GM23338 (cell line): ENCODE data around the gene KANK4. TPM values are rescaled to one million over a fixed set of nuclear protein-coding genes. Genes with fewer than 3 reads are reported as not detected.

Experiments used
- ATAC-seq: fragments of 200-7000 bp; cut with Tn5 transposase; 3 replicates; pipeline ENCODE4 v1.9.1; 2020
- DNase-seq: peaks from one replicate; pipeline ENCODE4 v3.0.0-alpha.2; 2015; ENCODE audit warnings: low spot score
- H2AFZ ChIP-seq: fragments of 200-600 bp; sonication (generic); 2 replicates; pipeline ENCODE4 v1.8.0; 2016; ENCODE audit warnings: antibody characterized with exemption, mild to moderate bottlenecking, moderate library complexity
- H3F3A ChIP-seq: fragments of 200-600 bp; sonication (generic); replicated peaks from 2 replicates; pipeline ENCODE4 v1.8.0; 2017; ENCODE audit warnings: antibody characterized with exemption, mixed run types, low read depth
- H3K27ac ChIP-seq: fragments of 200-600 bp; sonication (generic); 2 replicates; pipeline ENCODE4 v1.6.1; 2016; ENCODE audit warnings: low read depth
- H3K27me3 ChIP-seq: fragments of 200-600 bp; sonication (generic); 2 replicates; pipeline ENCODE4 v1.8.0; 2016; ENCODE audit warnings: mild to moderate bottlenecking, mixed run types, moderate library complexity; ENCODE audit not compliant: insufficient read depth
- H3K36me3 ChIP-seq: fragments of 200-600 bp; sonication (generic); 2 replicates; pipeline ENCODE4 v1.8.0; 2016; ENCODE audit warnings: mild to moderate bottlenecking; ENCODE audit not compliant: insufficient read depth
- H3K4me1 ChIP-seq: fragments of 200-600 bp; sonication (generic); 2 replicates; pipeline ENCODE4 v1.8.0; 2016; ENCODE audit warnings: mild to moderate bottlenecking, moderate library complexity; ENCODE audit not compliant: insufficient read depth
- H3K4me2 ChIP-seq: fragments of 200-600 bp; sonication (generic); 2 replicates; pipeline ENCODE4 v1.7.1; 2017; ENCODE audit warnings: mixed run types
- H3K4me3 ChIP-seq: fragments of 200-600 bp; sonication (generic); 2 replicates; pipeline ENCODE4 v1.6.1; 2016; ENCODE audit warnings: mixed run types
- H3K79me2 ChIP-seq: fragments of 200-600 bp; sonication (generic); replicated peaks from 2 replicates; pipeline ENCODE4 v1.8.0; 2017; ENCODE audit warnings: mild to moderate bottlenecking; ENCODE audit not compliant: insufficient read depth
- H3K9me2 ChIP-seq: fragments of 200-600 bp; sonication (generic); 2 replicates; pipeline ENCODE4 v1.8.0; 2017; ENCODE audit not compliant: insufficient read depth
- H4K20me1 ChIP-seq: fragments of 200-600 bp; sonication (generic); replicated peaks from 2 replicates; pipeline ENCODE4 v1.8.0; 2017; ENCODE audit warnings: mild to moderate bottlenecking; ENCODE audit not compliant: insufficient read depth
- H3K27ac Mint-ChIP-seq: 2 replicates; pipeline ENCODE4 v1.8.0; 2020; ENCODE audit warnings: inconsistent platforms, mild to moderate bottlenecking, moderate library complexity, mixed read lengths
- H3K27me3 Mint-ChIP-seq: 3 replicates; pipeline ENCODE4 v1.8.0; 2022; ENCODE audit warnings: low read depth, mild to moderate bottlenecking, moderate library complexity, mixed read lengths, inconsistent platforms; ENCODE audit not compliant: insufficient read depth, poor library complexity
- H3K36me3 Mint-ChIP-seq: 3 replicates; pipeline ENCODE4 v1.8.0; 2021; ENCODE audit warnings: low read depth, mild to moderate bottlenecking, inconsistent platforms, moderate library complexity, mixed read lengths
- H3K4me1 Mint-ChIP-seq: 3 replicates; pipeline ENCODE4 v1.8.0; 2020; ENCODE audit warnings: mild to moderate bottlenecking, inconsistent platforms, mixed read lengths
- H3K4me3 Mint-ChIP-seq: 3 replicates; pipeline ENCODE4 v1.8.0; 2021; ENCODE audit warnings: moderate library complexity, mild to moderate bottlenecking, inconsistent platforms, mixed read lengths
- H3K9me3 Mint-ChIP-seq: 3 replicates; pipeline ENCODE4 v1.8.0; 2020; ENCODE audit warnings: moderate library complexity, mild to moderate bottlenecking, inconsistent platforms, mixed read lengths
- JUNB ChIP-seq: IDR thresholded peaks from one replicate; pipeline ENCODE4 v1.6.1; 2016; ENCODE audit warnings: antibody characterized with exemption; ENCODE audit not compliant: unreplicated experiment
- ZNF114 ChIP-seq: fragments of 250-450 bp; sonication (Bioruptor Pico); IDR thresholded peaks from 2 replicates; pipeline ENCODE4 v1.5.0; 2020; ENCODE audit warnings: mild to moderate bottlenecking, moderate library complexity
- ZNF331 ChIP-seq: fragments of 250-450 bp; sonication (Bioruptor Pico); IDR thresholded peaks from 2 replicates; pipeline ENCODE4 v1.5.0; 2020; ENCODE audit warnings: low read depth, mild to moderate bottlenecking, moderate library complexity
- polyA plus RNA-seq: library from polyadenylated mRNA; unstranded; fragments of >200 nt; fragmentation: Nextera tagmentation; extraction: Ambion mirVana; gene quantifications from 2 replicates; pipeline ENCODE4 v1.2.1, GENCODE V29; 2016
- total RNA-seq: library from RNA; depleted of rRNA; stranded (reverse); fragments of >200 nt; shearing (Covaris generic); gene quantifications from 2 replicates; pipeline ENCODE4 v1.2.3, GENCODE V29; 2014
- TF ChIP-seq, protein P1 (sequence below): fragments of 250-450 bp; sonication (Bioruptor Pico); IDR thresholded peaks from 2 replicates; pipeline ENCODE4 v1.5.0; 2020; ENCODE audit warnings: mild to moderate bottlenecking, moderate library complexity
- TF ChIP-seq, protein P2 (sequence below), 2 experiments: fragments of 200-600 bp in 1 of 2; sonication (generic) in 1 of 2; conservative IDR thresholded peaks; 2 replicates each; pipeline versions ENCODE4 v1.5.1 to v1.6.1; 2016 to 2017; ENCODE audit warnings: antibody characterized with exemption in 2 of 2, low read depth in 2 of 2, mild to moderate bottlenecking in 2 of 2, moderate library complexity in 1 of 2
- TF ChIP-seq, protein P3 (sequence below): IDR thresholded peaks from 2 replicates; pipeline ENCODE4 v1.6.1; 2016; ENCODE audit warnings: antibody characterized with exemption

Gene KANK4
- total and polyA plus RNA-seq, 2 experiments from 2014 or later: 0.31 to 0.42 TPM

DNA sequence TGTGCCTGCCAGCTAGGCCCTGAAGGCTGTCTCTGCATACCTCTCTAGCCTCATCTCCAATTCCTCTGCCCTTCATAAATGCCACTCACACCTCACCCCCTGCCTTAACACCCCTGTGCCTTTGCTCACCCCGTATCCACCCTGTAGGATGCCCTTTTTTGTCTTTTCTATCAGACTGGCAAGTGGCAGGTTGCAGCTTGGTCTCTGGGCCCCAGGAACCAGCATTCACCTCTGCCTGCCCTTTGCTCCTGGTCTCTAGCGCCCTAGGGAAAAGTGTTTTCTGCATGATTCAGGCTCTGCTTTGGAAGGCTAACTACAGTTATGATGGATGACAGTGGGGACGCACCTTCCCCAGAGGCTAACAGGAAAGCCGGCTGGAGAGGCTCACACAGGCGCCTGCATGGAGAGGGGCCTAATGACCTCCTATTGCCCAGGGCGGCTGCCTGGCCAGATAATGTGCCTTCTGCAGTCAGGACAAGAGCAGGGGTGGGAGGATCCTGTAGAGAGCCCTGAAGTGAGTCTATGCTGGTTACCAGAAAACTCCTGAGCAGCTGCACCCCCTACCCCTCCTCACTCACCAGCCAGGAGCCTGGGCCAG lies 11.2 kb downstream of the KANK4 start (continued):
- TF ChIP-seq, protein P1, sequence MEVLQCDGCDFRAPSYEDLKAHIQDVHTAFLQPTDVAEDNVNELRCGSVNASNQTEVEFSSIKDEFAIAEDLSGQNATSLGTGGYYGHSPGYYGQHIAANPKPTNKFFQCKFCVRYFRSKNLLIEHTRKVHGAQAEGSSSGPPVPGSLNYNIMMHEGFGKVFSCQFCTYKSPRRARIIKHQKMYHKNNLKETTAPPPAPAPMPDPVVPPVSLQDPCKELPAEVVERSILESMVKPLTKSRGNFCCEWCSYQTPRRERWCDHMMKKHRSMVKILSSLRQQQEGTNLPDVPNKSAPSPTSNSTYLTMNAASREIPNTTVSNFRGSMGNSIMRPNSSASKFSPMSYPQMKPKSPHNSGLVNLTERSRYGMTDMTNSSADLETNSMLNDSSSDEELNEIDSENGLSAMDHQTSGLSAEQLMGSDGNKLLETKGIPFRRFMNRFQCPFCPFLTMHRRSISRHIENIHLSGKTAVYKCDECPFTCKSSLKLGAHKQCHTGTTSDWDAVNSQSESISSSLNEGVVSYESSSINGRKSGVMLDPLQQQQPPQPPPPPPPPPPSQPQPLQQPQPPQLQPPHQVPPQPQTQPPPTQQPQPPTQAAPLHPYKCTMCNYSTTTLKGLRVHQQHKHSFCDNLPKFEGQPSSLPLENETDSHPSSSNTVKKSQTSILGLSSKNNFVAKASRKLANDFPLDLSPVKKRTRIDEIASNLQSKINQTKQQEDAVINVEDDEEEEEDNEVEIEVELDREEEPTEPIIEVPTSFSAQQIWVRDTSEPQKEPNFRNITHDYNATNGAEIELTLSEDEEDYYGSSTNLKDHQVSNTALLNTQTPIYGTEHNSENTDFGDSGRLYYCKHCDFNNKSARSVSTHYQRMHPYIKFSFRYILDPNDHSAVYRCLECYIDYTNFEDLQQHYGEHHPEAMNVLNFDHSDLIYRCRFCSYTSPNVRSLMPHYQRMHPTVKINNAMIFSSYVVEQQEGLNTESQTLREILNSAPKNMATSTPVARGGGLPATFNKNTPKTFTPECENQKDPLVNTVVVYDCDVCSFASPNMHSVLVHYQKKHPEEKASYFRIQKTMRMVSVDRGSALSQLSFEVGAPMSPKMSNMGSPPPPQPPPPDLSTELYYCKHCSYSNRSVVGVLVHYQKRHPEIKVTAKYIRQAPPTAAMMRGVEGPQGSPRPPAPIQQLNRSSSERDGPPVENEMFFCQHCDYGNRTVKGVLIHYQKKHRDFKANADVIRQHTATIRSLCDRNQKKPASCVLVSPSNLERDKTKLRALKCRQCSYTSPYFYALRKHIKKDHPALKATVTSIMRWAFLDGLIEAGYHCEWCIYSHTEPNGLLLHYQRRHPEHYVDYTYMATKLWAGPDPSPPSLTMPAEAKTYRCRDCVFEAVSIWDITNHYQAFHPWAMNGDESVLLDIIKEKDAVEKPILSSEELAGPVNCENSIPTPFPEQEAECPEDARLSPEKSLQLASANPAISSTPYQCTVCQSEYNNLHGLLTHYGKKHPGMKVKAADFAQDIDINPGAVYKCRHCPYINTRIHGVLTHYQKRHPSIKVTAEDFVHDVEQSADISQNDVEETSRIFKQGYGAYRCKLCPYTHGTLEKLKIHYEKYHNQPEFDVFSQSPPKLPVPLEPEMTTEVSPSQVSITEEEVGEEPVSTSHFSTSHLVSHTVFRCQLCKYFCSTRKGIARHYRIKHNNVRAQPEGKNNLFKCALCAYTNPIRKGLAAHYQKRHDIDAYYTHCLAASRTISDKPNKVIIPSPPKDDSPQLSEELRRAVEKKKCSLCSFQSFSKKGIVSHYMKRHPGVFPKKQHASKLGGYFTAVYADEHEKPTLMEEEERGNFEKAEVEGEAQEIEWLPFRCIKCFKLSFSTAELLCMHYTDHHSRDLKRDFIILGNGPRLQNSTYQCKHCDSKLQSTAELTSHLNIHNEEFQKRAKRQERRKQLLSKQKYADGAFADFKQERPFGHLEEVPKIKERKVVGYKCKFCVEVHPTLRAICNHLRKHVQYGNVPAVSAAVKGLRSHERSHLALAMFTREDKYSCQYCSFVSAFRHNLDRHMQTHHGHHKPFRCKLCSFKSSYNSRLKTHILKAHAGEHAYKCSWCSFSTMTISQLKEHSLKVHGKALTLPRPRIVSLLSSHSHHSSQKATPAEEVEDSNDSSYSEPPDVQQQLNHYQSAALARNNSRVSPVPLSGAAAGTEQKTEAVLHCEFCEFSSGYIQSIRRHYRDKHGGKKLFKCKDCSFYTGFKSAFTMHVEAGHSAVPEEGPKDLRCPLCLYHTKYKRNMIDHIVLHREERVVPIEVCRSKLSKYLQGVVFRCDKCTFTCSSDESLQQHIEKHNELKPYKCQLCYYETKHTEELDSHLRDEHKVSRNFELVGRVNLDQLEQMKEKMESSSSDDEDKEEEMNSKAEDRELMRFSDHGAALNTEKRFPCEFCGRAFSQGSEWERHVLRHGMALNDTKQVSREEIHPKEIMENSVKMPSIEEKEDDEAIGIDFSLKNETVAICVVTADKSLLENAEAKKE (CRISPR knock-in tag): no peak
- TF ChIP-seq, protein P2, sequence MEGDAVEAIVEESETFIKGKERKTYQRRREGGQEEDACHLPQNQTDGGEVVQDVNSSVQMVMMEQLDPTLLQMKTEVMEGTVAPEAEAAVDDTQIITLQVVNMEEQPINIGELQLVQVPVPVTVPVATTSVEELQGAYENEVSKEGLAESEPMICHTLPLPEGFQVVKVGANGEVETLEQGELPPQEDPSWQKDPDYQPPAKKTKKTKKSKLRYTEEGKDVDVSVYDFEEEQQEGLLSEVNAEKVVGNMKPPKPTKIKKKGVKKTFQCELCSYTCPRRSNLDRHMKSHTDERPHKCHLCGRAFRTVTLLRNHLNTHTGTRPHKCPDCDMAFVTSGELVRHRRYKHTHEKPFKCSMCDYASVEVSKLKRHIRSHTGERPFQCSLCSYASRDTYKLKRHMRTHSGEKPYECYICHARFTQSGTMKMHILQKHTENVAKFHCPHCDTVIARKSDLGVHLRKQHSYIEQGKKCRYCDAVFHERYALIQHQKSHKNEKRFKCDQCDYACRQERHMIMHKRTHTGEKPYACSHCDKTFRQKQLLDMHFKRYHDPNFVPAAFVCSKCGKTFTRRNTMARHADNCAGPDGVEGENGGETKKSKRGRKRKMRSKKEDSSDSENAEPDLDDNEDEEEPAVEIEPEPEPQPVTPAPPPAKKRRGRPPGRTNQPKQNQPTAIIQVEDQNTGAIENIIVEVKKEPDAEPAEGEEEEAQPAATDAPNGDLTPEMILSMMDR (conservative IDR thresholded peaks at IDR 0.05; ENCODE audit: low read depth in 2 of 2): no peak

DNA sequence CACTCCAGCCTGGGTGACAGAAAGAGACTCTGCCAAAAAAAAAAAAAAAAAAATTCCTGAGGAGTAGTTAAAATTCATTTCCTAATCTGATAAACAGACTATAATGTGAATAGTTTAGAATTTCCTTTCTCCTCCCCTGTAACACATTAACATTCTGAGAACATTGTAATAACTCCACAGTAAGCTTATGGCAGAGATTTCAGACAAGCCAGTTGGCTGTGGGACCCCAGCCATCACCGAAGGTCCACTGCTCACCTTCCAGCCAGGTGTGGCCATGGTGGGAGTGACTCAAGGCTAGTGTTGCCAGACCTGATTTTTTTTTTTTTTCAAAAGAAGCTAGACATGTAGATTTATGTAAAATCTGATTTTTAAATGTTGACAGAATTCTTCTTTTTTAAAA lies 11.8 kb downstream of the KANK4 start:
- H3K27me3 ChIP-seq: peaks cover 4% of the 10 kb centered on the region; the same call in 1 of the 2 replicates
- H3K36me3 ChIP-seq: no peaks in the 10 kb centered on the region
- Mint-ChIP-seq H3K27me3 (peaks cover 5% of the 10 kb centered on the region), H3K4me1 (peaks cover 6% of the 10 kb centered on the region), H3K4me3 (no peak overlapping the region), H3K9me3 (no peaks in the 10 kb centered on the region), H3K27ac (no peak overlapping the region), H3K36me3 (no peaks in the 10 kb centered on the region)
- H3K9me2 ChIP-seq: peaks cover 8% of the 10 kb centered on the region
- H3K4me1 ChIP-seq: no peaks in the 10 kb centered on the region; the same call in 1 of the 2 replicates
- no peak overlapping the region for H3K4me3 ChIP-seq
- H3K79me2 ChIP-seq: no peaks in the 10 kb centered on the region
- no peak overlapping the region for H2AFZ ChIP-seq
- no peak for DNase-seq
- H3F3A ChIP-seq: no peaks in the 10 kb centered on the region
- H4K20me1 ChIP-seq: no peaks in the 10 kb centered on the region
- H3K4me2 ChIP-seq: no peak overlapping the region
- no peak overlapping the region for H3K27ac ChIP-seq
- ATAC-seq: no peak
- TF ChIP-seq ZNF331 (CRISPR knock-in tag): no peak
- no peak for TF ChIP-seq ZNF114 (CRISPR knock-in tag)
- TF ChIP-seq, protein P3, sequence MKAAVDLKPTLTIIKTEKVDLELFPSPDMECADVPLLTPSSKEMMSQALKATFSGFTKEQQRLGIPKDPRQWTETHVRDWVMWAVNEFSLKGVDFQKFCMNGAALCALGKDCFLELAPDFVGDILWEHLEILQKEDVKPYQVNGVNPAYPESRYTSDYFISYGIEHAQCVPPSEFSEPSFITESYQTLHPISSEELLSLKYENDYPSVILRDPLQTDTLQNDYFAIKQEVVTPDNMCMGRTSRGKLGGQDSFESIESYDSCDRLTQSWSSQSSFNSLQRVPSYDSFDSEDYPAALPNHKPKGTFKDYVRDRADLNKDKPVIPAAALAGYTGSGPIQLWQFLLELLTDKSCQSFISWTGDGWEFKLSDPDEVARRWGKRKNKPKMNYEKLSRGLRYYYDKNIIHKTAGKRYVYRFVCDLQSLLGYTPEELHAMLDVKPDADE: no peak
- TF ChIP-seq, protein P1 (CRISPR knock-in tag): no peak
- no peak for TF ChIP-seq JUNB
